NCI-H128 (cell line): Measurements from ENCODE around the gene ZNF764.
A peak's percentile ranks its signal among the peaks of the same experiment; 100 is the strongest.
"Not testable (repeated sequence)": the region's sequence is repeated elsewhere in the genome, so short reads cannot be mapped to it uniquely, and the experiment has no call there.

ENCODE experiments used
- DNase-seq: peaks from one replicate; lab custom pipeline; 2025; ENCODE audit not compliant: unreplicated experiment; lab: John Stamatoyannopoulos, UW

ZNF764 gene

GRCh38 chr16:30557957-30558788 lies at the start of gene ZNF764:
Gene ZNF764, minus strand, starts transcription at chr16:30558374. Its CDS starts 192 bp downstream, at chr16:30558182.
- DNase-seq: peak; percentile 93

- no peak for DNase-seq
These were observed 47.8 kb upstream of the ZNF764 start for GRCh38 chr16:30606004-30606403.

GRCh38 chr16:30605158-30605557 lies 47.0 kb upstream of the ZNF764 start:
- DNase-seq: no peak

DNA sequence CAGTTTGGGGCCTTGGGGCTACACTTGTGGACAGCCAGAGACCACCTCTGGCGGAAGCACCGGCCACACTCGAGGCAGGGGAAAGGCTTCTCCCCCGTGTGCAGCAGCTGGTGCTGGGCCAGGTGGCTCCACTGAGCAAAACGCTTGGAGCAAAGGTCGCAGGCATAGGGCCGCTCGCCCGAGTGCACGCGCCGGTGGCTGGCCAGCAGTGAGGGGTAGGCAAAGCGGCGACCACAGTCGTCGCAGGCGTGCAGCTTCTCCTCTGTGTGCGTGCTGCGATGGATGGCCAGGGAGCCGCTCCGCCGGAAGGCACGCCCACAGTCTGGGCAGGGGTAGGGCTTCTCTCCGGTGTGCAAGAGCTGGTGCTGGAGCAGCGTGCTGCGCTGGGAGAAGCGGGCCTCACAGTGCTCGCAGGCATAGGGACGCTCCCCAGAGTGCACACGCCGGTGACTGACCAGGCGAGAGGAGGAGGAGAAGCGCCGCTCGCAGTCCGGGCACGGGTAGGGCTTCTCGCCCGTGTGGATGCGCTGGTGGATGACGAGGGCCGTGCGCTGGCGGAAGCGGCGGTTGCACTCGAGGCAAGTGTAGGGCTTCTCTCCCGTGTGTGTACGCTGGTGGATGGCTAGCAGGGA lies 46.3 kb upstream of the ZNF764 start:
- DNase-seq: no peak

GRCh38 chr16:30603945-30604315 lies 45.8 kb upstream of the ZNF764 start:
- no peak for DNase-seq

GRCh38 chr16:30602616-30603277 lies 44.6 kb upstream of the ZNF764 start:
- no peak for DNase-seq

GRCh38 chr16:30601966-30602365 lies 43.8 kb upstream of the ZNF764 start:
- DNase-seq: no peak

- DNase-seq: no peak
These were observed 42.8 kb upstream of the ZNF764 start for GRCh38 chr16:30600929-30601328.

DNA sequence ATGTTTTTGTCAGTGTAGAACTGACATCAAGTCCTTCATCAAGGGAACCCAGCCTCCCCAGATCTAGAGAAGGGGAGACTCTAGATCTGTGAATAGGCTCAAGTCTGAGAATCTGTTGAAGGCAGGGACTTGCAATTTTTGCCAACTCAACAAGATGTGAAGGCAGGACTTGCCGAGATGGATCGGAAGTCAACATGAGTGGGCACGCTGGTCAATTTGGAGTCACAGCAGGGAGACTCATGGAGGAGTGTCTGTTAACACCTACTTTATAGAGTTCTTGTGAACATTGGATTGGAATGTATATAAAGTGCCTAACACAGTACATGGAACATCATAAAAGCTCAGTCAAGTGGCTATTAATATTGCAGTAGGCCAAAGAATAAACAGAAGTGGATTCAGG lies 42.0 kb upstream of the ZNF764 start:
- DNase-seq: no peak

GRCh38 chr16:30592871-30593270 lies 34.7 kb upstream of the ZNF764 start:
- DNase-seq: no peak

- DNase-seq: not testable (repeated sequence)
These were observed 32.7 kb upstream of the ZNF764 start for GRCh38 chr16:30590869-30591268.

DNA sequence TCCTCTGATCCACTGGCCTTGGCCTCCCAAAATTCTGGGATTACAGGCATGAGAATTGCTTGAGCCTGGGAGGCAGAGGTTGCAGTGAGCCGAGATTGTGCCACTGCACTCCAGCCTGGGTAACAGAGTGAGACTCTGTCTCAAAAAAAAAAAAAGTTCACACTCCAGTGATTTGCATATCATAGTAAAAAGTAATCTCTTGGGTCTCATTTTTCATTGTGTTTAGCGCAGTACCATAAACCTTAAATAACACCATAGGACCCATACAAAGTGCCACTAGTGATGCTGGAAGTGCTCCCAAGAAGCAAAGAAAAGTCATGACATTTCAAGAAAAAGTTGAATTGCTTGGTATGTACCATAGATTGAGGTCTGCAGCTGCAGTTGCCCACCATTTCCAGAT lies 31.4 kb upstream of the ZNF764 start:
- not testable (repeated sequence) for DNase-seq

DNA sequence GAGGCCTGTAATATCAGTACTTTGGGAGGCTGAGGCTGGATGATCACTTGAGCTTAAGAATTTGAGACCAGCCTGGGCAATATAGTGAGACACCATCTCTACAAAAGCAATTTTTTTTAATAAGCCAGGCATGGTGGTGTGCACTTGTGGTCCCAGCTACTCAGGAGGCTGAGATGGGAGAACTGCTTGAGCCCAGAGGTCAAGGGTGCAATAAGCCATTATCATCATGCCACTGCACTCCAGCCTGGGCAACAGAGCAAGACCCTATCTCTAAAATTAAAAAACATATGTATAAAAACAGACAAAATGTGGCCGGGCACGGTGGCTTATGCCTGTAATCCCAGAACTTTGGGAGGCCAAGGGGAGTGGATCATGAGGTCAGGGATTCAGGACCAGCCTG lies 30.5 kb upstream of the ZNF764 start:
- no peak for DNase-seq

DNA sequence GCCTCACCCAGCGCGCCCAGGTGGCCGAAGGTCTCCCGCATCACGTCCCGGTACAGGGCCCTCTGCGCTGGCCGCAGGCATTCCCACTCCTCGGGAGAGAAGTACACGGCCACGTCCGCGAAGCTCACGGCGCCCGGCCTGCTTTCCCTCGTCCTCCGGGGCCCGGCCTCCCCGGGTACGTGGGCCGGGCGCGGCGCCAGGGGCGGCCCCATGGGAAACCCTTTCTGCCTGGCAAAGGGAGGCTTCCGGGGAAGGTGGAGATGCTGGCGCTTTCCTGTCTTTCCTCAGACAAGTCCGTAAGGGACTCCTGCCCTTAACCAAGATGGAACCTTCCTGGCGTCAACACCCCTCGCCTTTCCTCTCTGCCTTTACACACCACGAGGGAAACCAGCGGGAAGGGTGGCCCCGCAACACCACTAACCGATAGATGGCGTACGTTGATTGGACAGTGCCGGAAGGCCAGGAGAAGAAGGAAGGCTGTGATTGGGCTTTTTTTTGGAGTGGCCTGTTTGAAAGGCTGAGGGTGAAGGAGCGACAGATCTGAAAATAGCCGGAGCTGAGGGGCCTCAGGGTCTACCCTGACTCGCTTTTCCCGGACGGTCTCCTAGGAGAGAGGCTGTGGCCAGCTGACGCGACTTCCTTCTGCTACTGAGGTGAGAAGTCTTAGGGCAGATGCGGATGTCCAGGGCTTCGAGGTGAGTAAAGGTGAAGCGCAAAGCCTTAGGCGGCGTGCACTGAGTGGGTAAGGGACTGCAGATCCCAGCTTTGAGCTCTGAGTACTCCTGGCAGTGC lies 27.4 kb upstream of the ZNF764 start, which contains the start of gene ZNF785:
TSS of gene ZNF785 (minus strand) at position 298 of the 792 bp plus-strand sequence. CDS start at position 212, 86 bp downstream.
- DNase-seq: peak; percentile 93

GRCh38 chr16:30585022-30585399 lies 26.8 kb upstream of the ZNF764 start:
- DNase-seq: no peak

DNA sequence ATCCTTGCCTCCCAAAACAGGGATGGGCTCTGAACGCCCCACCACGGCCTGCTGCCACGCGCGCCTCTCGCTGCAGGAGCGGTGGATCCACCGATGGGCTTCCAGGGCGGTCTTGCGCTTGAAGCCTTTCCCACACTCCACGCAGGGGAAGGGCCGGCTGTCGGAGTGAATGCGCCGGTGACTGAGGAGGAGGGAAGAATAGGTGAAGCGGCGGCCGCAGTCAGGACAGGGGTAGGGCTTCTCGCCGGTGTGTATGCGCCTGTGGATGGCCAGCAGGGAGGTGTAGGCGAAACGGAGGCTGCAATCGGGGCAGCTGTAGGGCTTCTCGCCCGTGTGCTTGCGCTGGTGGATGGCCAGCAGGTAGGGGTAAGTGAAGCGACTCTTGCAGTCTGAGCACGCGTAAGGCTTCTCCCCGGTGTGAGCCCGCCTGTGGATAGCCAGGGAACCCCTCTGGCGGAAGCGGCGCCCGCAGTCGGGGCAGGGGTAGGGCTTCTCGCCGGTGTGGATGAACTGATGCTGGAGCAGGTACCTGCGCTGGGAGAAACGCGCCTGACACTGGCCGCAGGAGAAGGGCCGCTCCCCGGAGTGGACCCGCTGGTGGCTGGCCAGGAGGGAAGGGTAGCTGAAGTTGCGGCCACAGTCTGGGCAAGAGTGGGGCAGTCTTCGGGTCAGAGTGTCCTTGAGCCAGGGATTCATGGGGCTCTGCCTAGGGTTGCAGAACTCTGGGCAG lies 24.6 kb upstream of the ZNF764 start:
- DNase-seq: no peak

DNA sequence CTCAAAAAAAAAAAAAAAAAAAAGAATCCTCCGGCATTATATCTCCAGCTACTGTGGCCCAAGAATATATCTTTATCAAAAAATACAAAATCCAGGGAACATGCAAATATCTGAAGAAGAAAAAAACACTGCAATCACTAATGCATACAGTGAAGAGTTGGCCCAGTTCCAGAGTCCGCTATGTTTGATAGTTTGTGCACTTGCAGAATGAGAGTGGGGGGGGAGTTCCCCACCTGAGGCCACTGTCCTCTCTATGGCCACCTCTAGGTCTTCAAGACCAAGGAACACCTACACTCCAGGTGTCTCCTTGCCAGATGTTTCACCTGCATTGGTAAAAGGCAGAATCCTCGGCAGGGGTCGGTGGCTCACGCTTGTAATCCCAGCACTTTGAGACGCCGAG lies 23.3 kb upstream of the ZNF764 start:
- DNase-seq: no peak

- DNase-seq: no peak
These were observed 16.5 kb upstream of the ZNF764 start for GRCh38 chr16:30574678-30575077.

GRCh38 chr16:30571445-30572322 lies 13.5 kb upstream of the ZNF764 start, which contains the start of gene ZNF688:
Gene ZNF688, minus strand, starts transcription at chr16:30571714. Its CDS starts 85 bp downstream, at chr16:30571629.
- DNase-seq: peak; percentile 91
